GM12878 (cell line): ENCODE measurements around the gene ZNF629. TPM values are rescaled to one million over a fixed set of nuclear protein-coding genes. Genes with fewer than 3 reads are reported as not detected.

ENCODE experiments used
- ATAC-seq: fragments of 200-7000 bp; cut with Tn5 transposase; 3 replicates; pipeline ENCODE4 v1.9.1; 2020; ENCODE audit warnings: mild to moderate bottlenecking, moderate library complexity
- BruUV-seq: library from RNA; stranded (reverse); fragments of 400-500 nt; replicated peaks from 2 replicates; lab custom pipeline; 2021; lab: Mats Ljungman, UMichigan
- CTCF ChIA-PET: fragments of 300-600 bp; sonication (Branson Sonifier 250); formaldehyde crosslinking; extraction: SDS; loops from one replicate; lab custom pipeline; 2021; ENCODE audit warnings: inconsistent platforms; lab: Yijun Ruan, JAX
- POLR2A ChIA-PET: fragments of 350-600 bp; formaldehyde crosslinking; extraction: SDS; loops from one replicate; lab custom pipeline; 2021; ENCODE audit warnings: inconsistent platforms; lab: Charles Lee
- RAD21 ChIA-PET: fragments of 300-600 bp; sonication (Branson Sonifier 250); formaldehyde crosslinking; loops from one replicate; lab custom pipeline; 2023; ENCODE audit warnings: antibody characterized with exemption; ENCODE audit not compliant: unreplicated experiment; lab: Charles Lee
- SMC1A ChIA-PET: fragments of 300-600 bp; sonication (Branson Sonifier 250); formaldehyde crosslinking; loops from one replicate; lab custom pipeline; 2023; ENCODE audit not compliant: unreplicated experiment, uncharacterized antibody; lab: Charles Lee
- DNase-seq: peaks from one replicate; pipeline ENCODE4 v3.0.0-alpha.2; 2011; ENCODE audit warnings: low read depth, low spot score
- FAIRE-seq: peaks from 3 replicates; lab custom pipeline; 2011; peaks lifted over from hg19 to GRCh38; lab: Jason Lieb, UNC
- H2AFZ ChIP-seq: 2 replicates; pipeline ENCODE4 v1.6.0; 2011; ENCODE audit warnings: low read depth, low read length, control low read depth; ENCODE audit not compliant: control insufficient read depth
- H3K27ac ChIP-seq: 2 replicates; pipeline ENCODE4 v1.5.1; 2011; ENCODE audit warnings: control low read depth; ENCODE audit not compliant: control insufficient read depth, insufficient read depth
- H3K27me3 ChIP-seq, 2 experiments: replicated peaks in 1 of 2; 2 replicates each; pipeline versions ENCODE4 v1.6.0 to v1.6.1; 2011; ENCODE audit warnings: low read length in 1 of 2; ENCODE audit not compliant: control insufficient read depth in 2 of 2, insufficient read depth in 2 of 2
- H3K36me3 ChIP-seq, 2 experiments: 2 replicates each; pipeline ENCODE4 v1.5.1; 2011; ENCODE audit warnings: low read length in 1 of 2; ENCODE audit not compliant: control insufficient read depth in 2 of 2, insufficient read depth in 2 of 2
- H3K4me1 ChIP-seq: 2 replicates; pipeline ENCODE4 v1.6.1; 2011; ENCODE audit warnings: mild to moderate bottlenecking, low read length, moderate library complexity, mixed read lengths; ENCODE audit not compliant: control insufficient read depth, insufficient read depth
- H3K4me2 ChIP-seq: 2 replicates; pipeline ENCODE4 v1.6.0; 2011; ENCODE audit warnings: control low read depth; ENCODE audit not compliant: control insufficient read depth, insufficient read depth
- H3K4me3 ChIP-seq: fragments of 200-600 bp; sonication (generic); 2 replicates; pipeline ENCODE4 v1.5.1; 2016
- H3K79me2 ChIP-seq: 2 replicates; pipeline ENCODE4 v1.6.0; 2011; ENCODE audit warnings: low read length; ENCODE audit not compliant: control insufficient read depth, insufficient read depth
- H3K9ac ChIP-seq: 2 replicates; pipeline ENCODE4 v1.8.0; 2011; ENCODE audit warnings: low read length, control low read depth, mixed read lengths; ENCODE audit not compliant: control insufficient read depth, insufficient read depth
- H3K9me3 ChIP-seq: replicated peaks from 3 replicates; pipeline ENCODE4 v1.5.1; 2011; ENCODE audit warnings: mild to moderate bottlenecking, low read length; ENCODE audit not compliant: control insufficient read depth, insufficient read depth
- H4K20me1 ChIP-seq: 2 replicates; pipeline ENCODE4 v1.6.0; 2011; ENCODE audit not compliant: control insufficient read depth, insufficient read depth
- BACH1 ChIP-seq: fragments of 450-650 bp; IDR thresholded peaks from 2 replicates; pipeline ENCODE4 v1.6.1; 2017; ENCODE audit warnings: mild to moderate bottlenecking, borderline replicate concordance
- BMI1 ChIP-seq: fragments of 450-650 bp; IDR thresholded peaks from 2 replicates; pipeline ENCODE4 v1.6.1; 2016; ENCODE audit warnings: mild to moderate bottlenecking, moderate library complexity, borderline replicate concordance
- HDAC2 ChIP-seq: fragments of 200-600 bp; sonication (generic); IDR thresholded peaks from 2 replicates; pipeline ENCODE4 v1.6.1; 2017
- PML ChIP-seq: IDR thresholded peaks from 2 replicates; pipeline ENCODE4 v1.6.1; 2012; ENCODE audit warnings: low read length, inconsistent platforms
- RB1 ChIP-seq: fragments of 450-650 bp; formaldehyde crosslinking; IDR thresholded peaks from 2 replicates; pipeline ENCODE4 v1.6.1; 2017; ENCODE audit warnings: mild to moderate bottlenecking, borderline replicate concordance
- RCOR1 ChIP-seq: conservative IDR thresholded peaks from 2 replicates; pipeline ENCODE4 v1.6.1; 2012; ENCODE audit warnings: low read depth, low read length, improper control_type of control experiment
- RELA ChIP-seq: fragments of 450-650 bp; IDR thresholded peaks from 2 replicates; pipeline ENCODE4 v1.8.0; 2014; ENCODE audit warnings: borderline replicate concordance; ENCODE audit not compliant: partially characterized antibody
- RFX5 ChIP-seq: IDR thresholded peaks from 2 replicates; pipeline ENCODE4 v1.6.1; 2011; ENCODE audit warnings: low read depth, low read length, improper control_type of control experiment
- SUPT20H ChIP-seq: IDR thresholded peaks from 2 replicates; pipeline ENCODE4 v1.6.1; 2011; ENCODE audit warnings: low read depth, mild to moderate bottlenecking, low read length, moderate library complexity, borderline replicate concordance; ENCODE audit not compliant: control insufficient read depth
- ZBED1 ChIP-seq: IDR thresholded peaks from 2 replicates; pipeline ENCODE4 v1.6.1; 2016; ENCODE audit warnings: borderline replicate concordance
- WGBS: methylation state at CpG from one replicate; pipeline ENCODE4 v1.1.6; 2016; ENCODE audit warnings: low lambda C conversion rate; ENCODE audit not compliant: insufficient replicate concordance, insufficient coverage; ENCODE audit errors: missing lambda C conversion rate; 5-methylcytosine and 5-hydroxymethylcytosine counted together
- in situ Hi-C: fragments of 300-500 bp; cut with MboI; formaldehyde crosslinking; loops from 9 replicates; pipeline ENCODE4 v1.14.3; 2018; ENCODE audit warnings: mixed read lengths
- intact Hi-C: fragments of 100-400 bp; cut with micrococcal nuclease; formaldehyde crosslinking; loops from one replicate; pipeline ENCODE4 v1.14.2; 2022; ENCODE audit not compliant: unreplicated experiment
- polyA plus RNA-seq, 11 experiments: library from polyadenylated mRNA; depleted of rRNA in 4 of 11; unstranded in 6 of 11; stranded (reverse) in 5 of 11; fragments of >200 nt; fragmentation: Nextera tagmentation in 4 of 11; fragmentation: Illumina TruSeq in 1 of 11; extraction: Ambion mirVana in 4 of 11; extraction: Trizol in 1 of 11; gene quantifications; 1 replicate in 1 of 11; 2 replicates in 10 of 11; pipeline versions ENCODE4 v1.2.1 to v1.2.3, GENCODE V29; 2011 to 2016; ENCODE audit warnings: inconsistent platforms in 2 of 11, missing spikeins in 2 of 11, low read depth in 1 of 11
- total RNA-seq, 4 experiments: library from RNA; depleted of rRNA in 3 of 4; stranded (reverse); fragments of >200 nt in 3 of 4; fragmentation: Illumina TruSeq in 1 of 4; extraction: Trizol in 1 of 4; gene quantifications; 2 replicates each; pipeline versions ENCODE4 v1.2.1 to v1.2.3, GENCODE V29; 2013 to 2021
- TF ChIP-seq, protein P1 (sequence below): IDR thresholded peaks from 2 replicates; pipeline ENCODE4 v1.6.1; 2012; ENCODE audit warnings: low read depth, low read length, improper control_type of control experiment
- TF ChIP-seq, protein P2 (sequence below): IDR thresholded peaks from 2 replicates; pipeline ENCODE4 v1.6.1; 2012; ENCODE audit warnings: low read length, inconsistent platforms
- TF ChIP-seq, protein P3 (sequence below): IDR thresholded peaks from 2 replicates; pipeline ENCODE4 v1.6.1; 2012; ENCODE audit warnings: low read depth, low read length, improper control_type of control experiment
- TF ChIP-seq, protein P4 (sequence below): IDR thresholded peaks from 2 replicates; pipeline ENCODE4 v1.6.1; 2012; ENCODE audit warnings: improper control_type of control experiment, low read depth, low read length; ENCODE audit not compliant: insufficient replicate concordance

Gene ZNF629
- total and polyA plus RNA-seq, 10 of the 15 experiments (the other 5 are each of a cell fraction or from before 2014, with no cell fraction given), result 0.02 to 0.69 (median 0.40) TPM

DNA sequence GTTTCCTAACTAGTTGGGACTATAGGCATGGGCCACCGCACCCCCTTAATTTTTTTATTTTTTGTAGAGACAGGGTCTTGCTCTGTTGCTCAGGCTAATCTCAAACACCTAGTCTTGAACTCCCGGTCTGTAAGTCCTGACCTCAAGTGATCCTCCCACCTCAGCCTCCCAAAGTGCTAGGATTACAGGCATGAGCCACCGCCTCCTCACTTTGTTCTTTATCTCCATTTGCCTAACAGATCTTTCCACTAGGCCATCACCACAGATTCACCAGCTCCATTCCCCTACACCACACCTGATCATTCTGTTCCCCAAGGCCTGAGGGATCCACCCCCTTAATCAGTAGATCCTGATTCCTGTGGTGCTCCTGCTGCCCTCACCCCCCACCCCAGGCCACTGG is 7.6 kb upstream of the ZNF629 start (continued):
- TF ChIP-seq SUPT20H (no peak), RELA (no peak)

DNA sequence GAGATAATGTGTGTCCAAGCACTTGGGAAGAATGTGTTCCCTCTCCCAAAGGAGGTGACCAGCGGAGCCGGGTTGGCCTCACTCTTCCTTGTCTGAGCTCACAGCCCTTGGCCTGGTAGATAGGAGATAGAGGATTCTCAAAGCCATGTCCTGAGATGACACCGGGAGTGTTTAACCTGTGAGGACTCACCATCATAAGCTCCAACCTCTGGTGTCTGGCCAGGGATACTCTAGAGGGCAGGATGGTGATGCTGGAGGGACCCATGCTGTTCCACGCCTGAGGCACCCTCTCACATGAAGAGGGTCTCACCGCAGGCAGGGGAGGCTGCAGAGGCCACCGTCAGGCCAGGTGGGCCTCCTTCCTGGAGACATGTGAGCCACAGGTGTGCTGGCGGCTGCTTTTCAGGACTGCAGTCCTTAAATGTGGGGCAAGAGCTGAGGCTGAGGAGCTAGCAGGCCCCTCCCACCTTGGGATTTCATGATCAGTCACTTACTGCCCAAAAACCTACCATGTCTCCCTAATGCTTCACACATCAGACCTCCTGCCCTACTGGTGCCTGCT is 6.6 kb upstream of the ZNF629 start:
- TF ChIP-seq ZBED1 (no peak), HDAC2 (no peak), BMI1 (no peak), RFX5 (no peak), BACH1 (no peak), PML (no peak), RB1 (no peak), RCOR1 (no peak)
- TF ChIP-seq, protein P1, sequence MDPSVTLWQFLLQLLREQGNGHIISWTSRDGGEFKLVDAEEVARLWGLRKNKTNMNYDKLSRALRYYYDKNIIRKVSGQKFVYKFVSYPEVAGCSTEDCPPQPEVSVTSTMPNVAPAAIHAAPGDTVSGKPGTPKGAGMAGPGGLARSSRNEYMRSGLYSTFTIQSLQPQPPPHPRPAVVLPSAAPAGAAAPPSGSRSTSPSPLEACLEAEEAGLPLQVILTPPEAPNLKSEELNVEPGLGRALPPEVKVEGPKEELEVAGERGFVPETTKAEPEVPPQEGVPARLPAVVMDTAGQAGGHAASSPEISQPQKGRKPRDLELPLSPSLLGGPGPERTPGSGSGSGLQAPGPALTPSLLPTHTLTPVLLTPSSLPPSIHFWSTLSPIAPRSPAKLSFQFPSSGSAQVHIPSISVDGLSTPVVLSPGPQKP, result no peak
- TF ChIP-seq, protein P2, sequence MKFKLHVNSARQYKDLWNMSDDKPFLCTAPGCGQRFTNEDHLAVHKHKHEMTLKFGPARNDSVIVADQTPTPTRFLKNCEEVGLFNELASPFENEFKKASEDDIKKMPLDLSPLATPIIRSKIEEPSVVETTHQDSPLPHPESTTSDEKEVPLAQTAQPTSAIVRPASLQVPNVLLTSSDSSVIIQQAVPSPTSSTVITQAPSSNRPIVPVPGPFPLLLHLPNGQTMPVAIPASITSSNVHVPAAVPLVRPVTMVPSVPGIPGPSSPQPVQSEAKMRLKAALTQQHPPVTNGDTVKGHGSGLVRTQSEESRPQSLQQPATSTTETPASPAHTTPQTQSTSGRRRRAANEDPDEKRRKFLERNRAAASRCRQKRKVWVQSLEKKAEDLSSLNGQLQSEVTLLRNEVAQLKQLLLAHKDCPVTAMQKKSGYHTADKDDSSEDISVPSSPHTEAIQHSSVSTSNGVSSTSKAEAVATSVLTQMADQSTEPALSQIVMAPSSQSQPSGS, result no peak
- TF ChIP-seq, protein P3, sequence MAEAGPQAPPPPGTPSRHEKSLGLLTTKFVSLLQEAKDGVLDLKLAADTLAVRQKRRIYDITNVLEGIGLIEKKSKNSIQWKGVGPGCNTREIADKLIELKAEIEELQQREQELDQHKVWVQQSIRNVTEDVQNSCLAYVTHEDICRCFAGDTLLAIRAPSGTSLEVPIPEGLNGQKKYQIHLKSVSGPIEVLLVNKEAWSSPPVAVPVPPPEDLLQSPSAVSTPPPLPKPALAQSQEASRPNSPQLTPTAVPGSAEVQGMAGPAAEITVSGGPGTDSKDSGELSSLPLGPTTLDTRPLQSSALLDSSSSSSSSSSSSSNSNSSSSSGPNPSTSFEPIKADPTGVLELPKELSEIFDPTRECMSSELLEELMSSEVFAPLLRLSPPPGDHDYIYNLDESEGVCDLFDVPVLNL, result no peak
- TF ChIP-seq, protein P4, sequence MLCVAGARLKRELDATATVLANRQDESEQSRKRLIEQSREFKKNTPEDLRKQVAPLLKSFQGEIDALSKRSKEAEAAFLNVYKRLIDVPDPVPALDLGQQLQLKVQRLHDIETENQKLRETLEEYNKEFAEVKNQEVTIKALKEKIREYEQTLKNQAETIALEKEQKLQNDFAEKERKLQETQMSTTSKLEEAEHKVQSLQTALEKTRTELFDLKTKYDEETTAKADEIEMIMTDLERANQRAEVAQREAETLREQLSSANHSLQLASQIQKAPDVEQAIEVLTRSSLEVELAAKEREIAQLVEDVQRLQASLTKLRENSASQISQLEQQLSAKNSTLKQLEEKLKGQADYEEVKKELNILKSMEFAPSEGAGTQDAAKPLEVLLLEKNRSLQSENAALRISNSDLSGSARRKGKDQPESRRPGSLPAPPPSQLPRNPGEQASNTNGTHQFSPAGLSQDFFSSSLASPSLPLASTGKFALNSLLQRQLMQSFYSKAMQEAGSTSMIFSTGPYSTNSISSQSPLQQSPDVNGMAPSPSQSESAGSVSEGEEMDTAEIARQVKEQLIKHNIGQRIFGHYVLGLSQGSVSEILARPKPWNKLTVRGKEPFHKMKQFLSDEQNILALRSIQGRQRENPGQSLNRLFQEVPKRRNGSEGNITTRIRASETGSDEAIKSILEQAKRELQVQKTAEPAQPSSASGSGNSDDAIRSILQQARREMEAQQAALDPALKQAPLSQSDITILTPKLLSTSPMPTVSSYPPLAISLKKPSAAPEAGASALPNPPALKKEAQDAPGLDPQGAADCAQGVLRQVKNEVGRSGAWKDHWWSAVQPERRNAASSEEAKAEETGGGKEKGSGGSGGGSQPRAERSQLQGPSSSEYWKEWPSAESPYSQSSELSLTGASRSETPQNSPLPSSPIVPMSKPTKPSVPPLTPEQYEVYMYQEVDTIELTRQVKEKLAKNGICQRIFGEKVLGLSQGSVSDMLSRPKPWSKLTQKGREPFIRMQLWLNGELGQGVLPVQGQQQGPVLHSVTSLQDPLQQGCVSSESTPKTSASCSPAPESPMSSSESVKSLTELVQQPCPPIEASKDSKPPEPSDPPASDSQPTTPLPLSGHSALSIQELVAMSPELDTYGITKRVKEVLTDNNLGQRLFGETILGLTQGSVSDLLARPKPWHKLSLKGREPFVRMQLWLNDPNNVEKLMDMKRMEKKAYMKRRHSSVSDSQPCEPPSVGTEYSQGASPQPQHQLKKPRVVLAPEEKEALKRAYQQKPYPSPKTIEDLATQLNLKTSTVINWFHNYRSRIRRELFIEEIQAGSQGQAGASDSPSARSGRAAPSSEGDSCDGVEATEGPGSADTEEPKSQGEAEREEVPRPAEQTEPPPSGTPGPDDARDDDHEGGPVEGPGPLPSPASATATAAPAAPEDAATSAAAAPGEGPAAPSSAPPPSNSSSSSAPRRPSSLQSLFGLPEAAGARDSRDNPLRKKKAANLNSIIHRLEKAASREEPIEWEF, result no peak
- ATAC-seq, result no peak
- RAD21 ChIA-PET, result no interaction called here
- Histone ChIP-seq H4K20me1 (no peaks in the 10 kb centered on the region), H3K27ac (no peak overlapping the region), H3K4me2 (no peak overlapping the region), H3K36me3 (no peaks in the 10 kb centered on the region), H3K79me2 (no peaks in the 10 kb centered on the region), H3K27me3 (no peaks in the 10 kb centered on the region), H3K9me3 (no peaks in the 10 kb centered on the region), H3K4me3 (no peak overlapping the region), H2AFZ (no peak overlapping the region), H3K9ac (no peak overlapping the region), H3K4me1 (no peaks in the 10 kb centered on the region)
- WGBS, result 72% methylated on average over 7 of the region's 7 CpGs
- BruUV-seq, result no TSS peak
- intact Hi-C loops (no loop called here), in situ Hi-C loops (no loop called here)
- DNase-seq, result no peak
- POLR2A ChIA-PET, result no interaction called here
- SMC1A ChIA-PET, result interaction anchor here (0.6 kb wide), 1 partner anchor 241 kb away, joined by 3 read pairs; no protein-coding TSS in a partner anchor
- FAIRE-seq, result no peak
- CTCF ChIA-PET, result interaction anchor here (0.8 to 1.2 kb wide), 3 partner anchors 15 to 1075 kb away, joined by 3 to 5 read pairs (median 3); no protein-coding TSS in a partner anchor
